GM18508 (cell line): ENCODE data around the gene PTTG1IP.

Source experiments
- ATAC-seq: cut with Tn5 transposase; IDR thresholded peaks from one replicate; pipeline ENCODE4 v1.9.1; 2021; ENCODE audit warnings: moderate number of reproducible peaks; ENCODE audit not compliant: insufficient read depth, unreplicated experiment

Gene PTTG1IP

DNA sequence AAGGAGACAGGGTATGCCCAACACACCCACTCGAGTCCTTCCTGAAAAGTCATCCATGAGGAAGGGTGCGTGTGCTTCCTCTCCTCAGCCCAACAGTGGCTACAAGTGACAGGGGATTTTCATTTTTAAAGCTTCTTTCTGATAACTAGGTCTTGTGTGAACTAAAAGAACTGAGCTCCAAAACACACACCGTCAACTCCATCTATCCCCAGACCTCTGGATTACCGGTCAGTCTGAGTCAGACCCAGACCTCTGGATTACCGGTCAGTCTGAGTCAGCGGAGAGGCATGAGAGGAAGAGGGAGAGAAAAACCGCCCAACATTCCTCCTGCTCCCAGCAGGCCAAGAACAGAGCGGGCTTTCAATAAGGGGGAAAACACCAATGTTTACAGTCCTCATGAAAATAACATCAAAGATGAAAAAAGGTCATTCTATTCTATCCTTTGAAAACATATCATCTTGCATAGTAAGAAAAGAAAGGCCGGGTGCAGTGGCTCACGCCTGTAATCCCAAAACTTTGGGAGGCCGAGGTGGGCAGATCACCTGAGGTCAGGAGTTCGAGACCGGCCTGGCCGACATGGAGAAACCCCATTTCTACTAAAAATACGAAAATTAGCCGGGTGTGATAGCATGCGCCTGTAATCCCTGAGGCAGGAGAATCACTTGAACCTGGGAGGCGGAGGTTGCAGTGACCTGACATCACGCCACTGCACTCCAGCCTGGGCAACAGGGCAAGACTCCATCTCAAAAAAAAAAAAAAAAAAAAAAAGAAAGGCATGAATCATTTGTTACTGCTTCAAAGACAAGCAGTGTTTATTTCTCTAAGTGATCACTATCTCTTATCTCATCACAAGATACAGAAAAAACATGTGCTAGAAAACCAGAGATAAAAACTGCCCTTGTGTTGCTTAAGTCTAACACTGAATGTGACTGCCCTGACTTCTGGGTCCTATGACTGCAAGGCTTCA, 3.4 kb downstream of the PTTG1IP start:
- ATAC-seq: no peak

- no peak for ATAC-seq
Observed at GRCh38 chr21:44868707-44869106, 4.8 kb downstream of the PTTG1IP start.

- ATAC-seq: no peak
Observed at GRCh38 chr21:44867999-44868700, 5.3 kb downstream of the PTTG1IP start.

GRCh38 chr21:44867464-44867863, 6.0 kb downstream of the PTTG1IP start:
- ATAC-seq: no peak

GRCh38 chr21:44866780-44867179, 6.7 kb downstream of the PTTG1IP start:
- ATAC-seq: no peak

GRCh38 chr21:44865561-44866280, 7.8 kb downstream of the PTTG1IP start:
- ATAC-seq: no peak

DNA sequence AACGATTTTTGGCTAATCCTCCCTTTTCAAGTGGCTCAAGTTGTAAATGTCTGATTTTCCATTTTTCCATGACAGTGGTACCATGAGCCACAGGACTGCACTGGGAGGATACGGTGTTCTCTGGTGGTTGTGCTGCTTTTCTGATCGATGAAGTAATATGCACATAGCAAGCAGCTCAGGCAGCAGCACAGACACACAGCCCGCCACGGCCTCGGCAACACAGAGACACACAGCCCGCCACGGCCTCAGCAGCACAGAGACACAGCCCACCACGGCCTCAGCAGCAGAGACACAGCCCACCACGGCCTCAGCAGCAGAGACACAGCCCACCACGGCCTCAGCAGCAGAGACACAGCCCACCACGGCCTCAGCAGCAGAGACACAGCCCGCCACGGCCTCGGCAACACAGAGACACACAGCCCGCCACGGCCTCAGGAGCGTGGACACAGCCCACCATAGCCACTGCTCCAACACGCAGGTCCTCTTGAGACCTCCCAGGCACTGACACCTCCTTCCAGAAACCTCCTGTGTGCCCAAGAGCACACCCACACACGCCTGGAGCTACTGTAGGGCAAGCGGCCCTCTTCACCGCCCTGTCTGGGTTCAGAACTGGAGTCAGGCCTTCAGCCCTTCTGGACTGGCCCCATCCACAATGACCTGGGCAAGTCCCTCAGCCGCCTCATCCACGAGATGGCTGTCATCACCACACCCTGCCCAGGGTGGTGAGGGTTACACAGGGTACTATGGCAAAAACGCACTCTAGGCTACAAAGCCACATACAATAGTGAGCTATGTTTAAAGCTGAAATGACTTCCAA, 10.4 kb downstream of the PTTG1IP start:
- ATAC-seq: no peak

- ATAC-seq: no peak
Observed at GRCh38 chr21:44858791-44859190, 14.7 kb downstream of the PTTG1IP start.

- ATAC-seq: no peak
Observed at GRCh38 chr21:44858291-44858690, 15.2 kb downstream of the PTTG1IP start.

- no peak for ATAC-seq
Observed at GRCh38 chr21:44857127-44857892, 16.2 kb downstream of the PTTG1IP start.

DNA sequence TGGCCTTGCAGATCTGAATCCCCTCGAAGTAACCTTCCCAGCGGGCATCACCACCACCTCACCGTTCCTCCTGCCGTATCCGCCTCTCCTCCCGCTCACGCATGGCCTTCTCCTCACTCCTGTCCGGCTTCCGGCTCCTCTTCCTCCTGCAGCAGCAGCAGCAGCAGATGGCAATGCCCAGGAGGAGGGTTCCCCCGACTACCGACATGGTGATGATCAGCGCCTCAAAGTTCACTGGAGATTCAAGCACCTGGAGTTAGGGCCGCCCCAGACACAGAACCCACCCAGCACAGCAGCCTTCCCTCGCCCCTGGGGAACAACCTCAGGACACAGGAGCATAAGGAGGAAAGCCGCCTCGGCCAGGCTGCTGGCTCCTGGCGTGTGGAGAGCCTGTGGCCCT, 17.4 kb downstream of the PTTG1IP start:
- ATAC-seq: no peak

- ATAC-seq: no peak
Observed at GRCh38 chr21:44855572-44855971, 17.9 kb downstream of the PTTG1IP start.

DNA sequence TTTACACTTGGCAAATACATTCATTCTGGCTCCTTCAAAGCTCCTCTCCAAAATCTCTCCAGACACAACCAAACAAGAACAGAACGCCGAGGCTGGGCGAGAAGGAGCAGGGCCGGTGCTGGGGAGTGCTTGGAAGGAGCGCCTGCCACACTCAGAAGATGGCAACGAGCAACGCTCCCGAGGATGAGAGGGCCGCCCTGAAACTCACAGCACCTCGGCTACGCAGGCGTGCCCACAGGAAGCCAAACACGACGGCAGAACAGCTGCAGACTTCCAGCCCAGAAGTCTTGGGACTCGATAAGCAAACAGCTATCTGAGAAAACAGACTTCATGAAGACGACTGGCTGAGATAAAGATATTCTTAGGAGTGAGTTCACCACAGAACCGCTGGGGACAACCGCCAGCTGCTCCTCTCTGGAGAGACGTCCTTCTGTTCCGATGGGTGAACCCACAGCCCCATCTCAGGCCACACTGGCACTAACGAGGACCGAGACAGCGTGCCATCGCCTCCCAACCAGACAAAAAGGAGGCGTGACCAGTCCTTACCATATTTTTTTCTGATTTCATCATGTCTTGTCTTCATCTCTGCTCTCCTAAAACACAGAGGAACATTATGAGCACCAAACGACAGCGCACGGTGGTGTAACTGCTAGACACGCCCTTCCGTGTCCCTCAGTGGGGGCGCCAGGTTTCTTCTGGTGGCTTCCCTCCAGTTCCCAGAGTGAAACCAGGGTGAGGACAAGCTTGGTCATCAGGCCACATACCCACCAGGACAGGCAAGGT, 18.6 kb downstream of the PTTG1IP start:
- ATAC-seq: no peak

DNA sequence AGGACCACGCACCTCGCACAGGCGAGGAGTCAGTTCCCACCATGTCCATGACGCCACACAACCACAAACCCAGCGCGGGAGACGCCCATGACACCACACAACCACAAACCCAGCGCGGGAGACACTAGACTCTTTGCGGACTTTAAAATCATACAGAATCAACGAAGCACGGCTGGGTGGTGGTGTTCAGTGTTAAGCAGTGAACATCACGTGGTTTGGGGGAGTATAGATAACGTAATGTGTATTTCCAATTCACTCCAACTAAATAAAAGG, 19.2 kb downstream of the PTTG1IP start:
- ATAC-seq: no peak

- no peak for ATAC-seq
Observed at GRCh38 chr21:44853601-44854390, 19.7 kb downstream of the PTTG1IP start.

GRCh38 chr21:44850905-44851657, 22.4 kb downstream of the PTTG1IP start:
- no peak for ATAC-seq

DNA sequence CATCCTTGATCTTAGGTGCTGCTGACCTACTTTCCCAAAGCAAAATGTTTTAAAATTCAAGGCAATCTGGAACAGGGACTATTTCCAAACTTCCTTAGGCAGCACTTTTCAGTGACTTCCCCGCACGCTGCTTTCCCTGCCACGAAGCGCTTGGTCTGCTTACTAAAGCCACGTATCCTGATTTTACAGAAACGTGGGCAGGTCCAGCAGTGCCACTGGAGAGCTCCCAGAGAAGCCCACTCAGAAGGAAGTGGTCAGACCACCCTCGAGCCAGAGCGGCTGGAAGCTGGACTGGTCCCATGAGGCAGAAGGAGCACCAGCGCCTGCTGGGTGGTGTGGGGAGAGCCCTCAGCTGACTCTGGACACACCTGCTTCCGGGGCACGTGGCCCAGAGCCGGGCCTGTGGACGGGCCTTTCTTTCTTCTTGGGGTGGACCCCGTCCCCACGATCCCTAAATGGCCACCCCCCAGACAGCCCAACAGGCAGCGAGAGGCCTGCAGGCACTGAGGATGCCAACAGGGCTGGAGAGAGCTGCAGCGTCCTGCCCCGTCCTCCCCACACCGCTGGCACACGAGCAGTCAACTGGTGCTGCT, 23.2 kb downstream of the PTTG1IP start:
- no peak for ATAC-seq
